Glutamatergic neuron (in vitro differentiated cells): ENCODE results near the gene ZBTB40. TPM values are rescaled to one million over a fixed set of nuclear protein-coding genes. Genes with fewer than 3 reads are reported as not detected.

Experiments
- DNase-seq: peaks from one replicate; pipeline ENCODE4 v3.0.0; 2022
- H3K27ac Mint-ChIP-seq: one replicate; pipeline ENCODE4 v1.8.0; 2020; ENCODE audit warnings: mild to moderate bottlenecking, mixed read lengths, inconsistent platforms; ENCODE audit not compliant: unreplicated experiment
- H3K27me3 Mint-ChIP-seq: one replicate; pipeline ENCODE4 v1.8.0; 2020; ENCODE audit warnings: mild to moderate bottlenecking, moderate library complexity, mixed read lengths, inconsistent platforms; ENCODE audit not compliant: unreplicated experiment
- H3K36me3 Mint-ChIP-seq: one replicate; pipeline ENCODE4 v1.8.0; 2020; ENCODE audit warnings: mild to moderate bottlenecking, mixed read lengths, inconsistent platforms; ENCODE audit not compliant: unreplicated experiment
- H3K4me1 Mint-ChIP-seq: one replicate; pipeline ENCODE4 v1.8.0; 2020; ENCODE audit warnings: mild to moderate bottlenecking, low read depth, mixed read lengths, inconsistent platforms; ENCODE audit not compliant: unreplicated experiment
- H3K4me3 Mint-ChIP-seq: one replicate; pipeline ENCODE4 v1.8.0; 2020; ENCODE audit warnings: mild to moderate bottlenecking, mixed read lengths, inconsistent platforms; ENCODE audit not compliant: unreplicated experiment
- H3K9me3 Mint-ChIP-seq: one replicate; pipeline ENCODE4 v1.8.0; 2020; ENCODE audit warnings: mild to moderate bottlenecking, moderate library complexity, mixed read lengths, inconsistent platforms; ENCODE audit not compliant: unreplicated experiment
- CTCF ChIP-seq: fragments of 200-600 bp; sonication (generic); IDR thresholded peaks from one replicate; pipeline ENCODE4 v1.5.0; 2021; ENCODE audit not compliant: partially characterized antibody, unreplicated experiment
- total RNA-seq: library from RNA; stranded (reverse); fragmentation: NEBNext Ultra II Directional; extraction: Animal tissue kit (Norgen Biotek cat#: 25700); gene quantifications from one replicate; pipeline ENCODE4 v1.2.1, GENCODE V29; 2021; ENCODE audit not compliant: unreplicated experiment

Gene ZBTB40
- total RNA-seq, 1 donor from 2014 or later, result 25.7 TPM

- peaks cover 19% of the 10 kb centered on the region for H3K4me1 Mint-ChIP-seq
These were observed 5.7 kb downstream of the ZBTB40 start for GRCh38 chr1:22457345-22457744.

GRCh38 chr1:22457836-22458235 lies 6.2 kb downstream of the ZBTB40 start:
- Mint-ChIP-seq H3K27me3 (peaks cover 2% of the 10 kb centered on the region), H3K4me3 (no peak overlapping the region), H3K9me3 (no peaks in the 10 kb centered on the region), H3K4me1 (peaks cover 19% of the 10 kb centered on the region), H3K27ac (no peak overlapping the region), H3K36me3 (no peaks in the 10 kb centered on the region)
- no peak for DNase-seq
- no peak for TF ChIP-seq CTCF

More at GRCh38 chr1:22457345-22457744, 5.7 kb downstream of the ZBTB40 start:
- no peak for DNase-seq
- no peaks in the 10 kb centered on the region for H3K9me3 Mint-ChIP-seq
- H3K36me3 Mint-ChIP-seq, result no peaks in the 10 kb centered on the region
- H3K27me3 Mint-ChIP-seq, result peaks cover 2% of the 10 kb centered on the region
- no peak for TF ChIP-seq CTCF
- H3K4me3 Mint-ChIP-seq, result no peak overlapping the region
- H3K27ac Mint-ChIP-seq, result no peak overlapping the region

GRCh38 chr1:22461100-22461499 lies 9.4 kb downstream of the ZBTB40 start:
- DNase-seq, result no peak
- Mint-ChIP-seq H3K9me3 (no peaks in the 10 kb centered on the region), H3K27me3 (peaks cover 2% of the 10 kb centered on the region), H3K4me1 (peaks cover 13% of the 10 kb centered on the region), H3K36me3 (no peaks in the 10 kb centered on the region), H3K27ac (no peak overlapping the region), H3K4me3 (no peak overlapping the region)
- TF ChIP-seq CTCF, result no peak

- DNase-seq, result no peak
- Mint-ChIP-seq H3K4me3 (no peak overlapping the region), H3K9me3 (no peaks in the 10 kb centered on the region), H3K36me3 (no peaks in the 10 kb centered on the region), H3K27ac (no peak overlapping the region), H3K4me1 (peaks cover 5% of the 10 kb centered on the region), H3K27me3 (peaks cover 2% of the 10 kb centered on the region)
- no peak for TF ChIP-seq CTCF
These were observed 10.3 kb downstream of the ZBTB40 start for GRCh38 chr1:22461678-22462527.

GRCh38 chr1:22462928-22463327 lies 11.3 kb downstream of the ZBTB40 start:
- H3K27me3 Mint-ChIP-seq, result peaks cover 2% of the 10 kb centered on the region
- H3K36me3 Mint-ChIP-seq, result no peaks in the 10 kb centered on the region
- H3K4me1 Mint-ChIP-seq, result peaks cover 1% of the 10 kb centered on the region
- H3K27ac Mint-ChIP-seq, result no peak overlapping the region
- H3K4me3 Mint-ChIP-seq, result no peak overlapping the region
- no peaks in the 10 kb centered on the region for H3K9me3 Mint-ChIP-seq
- no peak for DNase-seq
- TF ChIP-seq CTCF, result no peak
